GM18498 (cell line): ENCODE data around the gene DCAF5.
"Not testable (repeated sequence)": the region's sequence is repeated elsewhere in the genome, so short reads cannot be mapped to it uniquely, and the experiment has no call there.

Experiments
- ATAC-seq: cut with Tn5 transposase; IDR thresholded peaks from one replicate; pipeline ENCODE4 v1.9.1; 2021; ENCODE audit warnings: mild to moderate bottlenecking, moderate library complexity; ENCODE audit not compliant: unreplicated experiment

The DCAF5 gene

DNA sequence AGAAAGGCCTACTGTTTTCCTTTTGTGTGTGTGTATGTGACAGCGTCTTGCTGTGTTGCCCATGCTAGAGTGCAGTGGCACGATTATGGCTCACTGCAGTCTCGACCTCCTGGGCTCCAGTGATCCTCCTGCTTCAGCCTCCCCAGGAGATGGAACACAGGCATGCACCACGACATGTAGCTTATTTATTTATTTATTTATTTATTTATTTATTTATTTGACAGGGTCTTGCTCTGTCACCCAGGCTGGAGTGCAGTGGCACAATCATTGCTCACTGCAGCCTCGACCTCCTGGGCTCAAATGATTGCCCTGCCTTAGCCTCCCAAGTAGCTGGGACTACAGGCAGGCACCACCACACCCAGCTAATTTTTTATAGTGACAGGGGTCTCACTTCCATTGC, 75.7 kb downstream of the DCAF5 start:
- ATAC-seq, result not testable (repeated sequence)

DNA sequence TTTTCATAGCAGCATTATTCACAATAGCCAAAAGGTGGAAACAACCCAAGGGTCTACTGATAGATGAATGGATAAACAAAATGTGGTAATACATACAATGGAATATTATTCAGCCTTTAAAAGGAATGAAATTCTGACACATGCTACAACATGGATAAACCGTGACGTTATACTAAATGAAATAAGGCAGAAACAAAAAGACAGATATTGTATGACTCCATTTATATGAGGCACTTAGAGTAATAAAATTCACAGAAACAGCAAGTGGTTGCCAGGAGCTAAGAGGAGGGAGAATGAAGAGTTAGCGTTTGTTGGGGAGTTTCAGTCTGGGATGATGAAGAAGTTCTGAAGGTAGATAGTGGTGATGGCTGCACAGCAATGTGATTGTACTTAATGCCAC, 76.6 kb downstream of the DCAF5 start:
- ATAC-seq, result no peak

DNA sequence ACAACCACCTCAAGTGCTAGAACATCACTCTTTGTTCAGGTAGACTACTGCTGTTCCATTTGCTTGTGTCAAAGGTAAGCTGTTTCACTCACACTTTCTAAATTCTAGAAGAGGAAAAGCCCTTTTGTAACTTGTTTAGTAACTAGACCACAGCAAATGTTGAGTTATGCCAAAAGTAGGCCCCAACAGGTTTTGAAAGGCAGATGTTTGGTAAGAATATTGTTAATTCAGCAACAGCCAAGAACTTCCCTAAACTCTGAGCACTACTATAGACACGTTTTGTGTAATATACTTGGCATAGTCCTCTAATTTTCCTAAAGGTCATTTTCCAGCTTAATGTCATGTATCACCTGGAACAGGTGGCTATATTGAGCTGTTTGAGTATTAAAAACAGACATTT, 79.0 kb downstream of the DCAF5 start:
- no peak for ATAC-seq

DNA sequence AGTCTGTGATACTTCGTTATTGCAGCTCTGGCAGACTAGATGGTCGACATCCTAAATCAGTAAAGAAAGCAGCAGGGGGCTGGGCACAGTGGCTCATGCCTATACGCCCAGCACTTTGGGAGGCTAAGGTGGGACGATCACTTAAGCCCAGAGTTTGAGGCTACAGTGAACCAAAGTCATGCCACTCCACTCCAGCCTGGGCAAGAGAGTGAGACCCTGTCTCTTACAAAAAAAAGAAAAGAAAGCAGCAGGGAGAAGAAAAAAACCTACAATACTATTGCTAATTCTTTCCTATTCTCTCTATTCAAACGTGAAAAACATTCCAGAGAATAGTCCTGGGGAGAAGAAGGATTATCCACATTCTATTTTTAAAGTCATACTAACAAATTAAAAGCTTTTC, 79.5 kb downstream of the DCAF5 start:
- no peak for ATAC-seq

DNA sequence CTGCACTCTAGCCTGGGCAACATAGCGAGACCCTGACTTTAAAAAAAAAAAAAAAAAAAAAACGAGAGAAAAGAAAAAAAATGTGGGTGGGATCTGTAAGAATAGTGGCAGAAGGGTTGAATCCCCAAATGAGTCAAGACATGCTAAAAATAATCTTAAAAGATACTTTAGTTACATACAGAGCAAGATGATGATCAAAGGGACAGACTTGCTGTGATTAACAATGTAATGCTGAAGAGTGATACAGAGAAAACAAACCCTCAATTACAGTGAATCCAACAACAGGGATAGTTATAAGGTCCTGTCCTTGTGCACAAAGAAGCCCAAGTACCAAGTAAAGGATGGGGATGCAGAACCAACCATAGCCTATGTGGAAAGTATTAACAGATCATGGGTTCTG, 80.3 kb downstream of the DCAF5 start:
- no peak for ATAC-seq

DNA sequence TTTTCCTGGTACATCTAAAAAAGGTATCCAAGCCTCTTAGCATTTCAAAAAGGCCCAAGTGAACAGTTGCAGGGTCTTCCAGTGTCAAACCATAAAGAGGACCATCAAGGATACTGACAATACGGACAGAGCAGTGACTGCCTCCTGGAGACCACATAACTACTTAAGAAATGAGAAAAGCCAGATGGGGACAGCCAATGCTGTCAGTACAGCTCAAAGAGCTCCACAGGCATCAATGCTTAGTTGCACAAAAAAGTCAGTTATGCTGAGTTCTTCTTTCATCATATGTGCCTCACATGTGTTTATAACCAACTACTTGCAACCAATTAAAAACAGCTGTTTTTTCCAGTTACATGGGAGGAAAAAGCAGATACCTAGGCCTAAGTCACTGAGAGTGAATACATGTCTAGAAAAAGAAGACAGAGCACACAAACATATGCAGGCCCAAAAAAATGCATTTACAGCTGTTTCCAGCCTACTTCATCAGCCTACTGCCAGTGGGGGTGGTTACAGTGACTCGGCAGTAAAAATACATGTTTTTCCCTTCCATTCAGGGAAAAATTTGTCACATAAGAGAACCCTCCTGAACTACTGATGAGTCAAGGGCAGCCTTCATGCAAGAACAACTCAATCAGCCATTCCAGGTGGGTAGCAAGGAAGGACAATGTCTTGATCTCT, 84.0 kb downstream of the DCAF5 start:
- no peak for ATAC-seq

DNA sequence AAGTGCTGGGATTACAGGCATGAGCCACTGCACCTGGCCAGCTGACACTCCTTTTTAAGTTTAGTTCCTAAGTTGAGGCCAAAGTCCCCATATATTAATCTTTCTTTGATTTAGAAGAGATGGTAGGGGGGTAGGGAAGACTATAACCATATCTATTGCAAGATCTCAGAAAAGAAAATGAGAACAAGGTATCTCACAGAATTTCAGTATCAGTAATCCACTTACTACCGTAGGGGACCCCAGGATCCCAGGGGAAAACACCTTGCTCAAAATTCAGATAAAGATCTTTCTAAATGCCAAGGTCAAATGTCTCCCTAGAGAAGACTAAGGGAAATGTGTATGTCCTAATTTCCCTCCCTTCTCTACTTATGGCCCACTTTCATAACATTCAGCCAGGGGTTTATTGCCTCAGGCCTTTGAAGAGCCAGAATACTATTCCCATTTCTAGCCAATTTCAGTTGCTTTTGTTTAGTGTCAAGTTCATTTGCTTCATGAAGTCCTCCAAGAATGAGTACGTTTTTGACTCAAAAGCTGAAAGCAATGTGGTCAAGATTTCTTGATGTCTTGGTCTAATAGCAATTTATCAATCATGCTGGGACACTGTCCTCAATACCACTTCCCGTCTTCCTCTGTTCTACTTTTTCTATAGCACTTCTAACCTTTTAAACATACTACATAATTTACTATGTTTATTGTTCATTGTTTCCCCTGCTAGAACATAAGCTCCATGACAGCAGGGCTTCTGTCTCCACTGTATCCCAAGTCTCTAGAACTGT, 86.3 kb downstream of the DCAF5 start:
- peak; percentile 58 for ATAC-seq

DNA sequence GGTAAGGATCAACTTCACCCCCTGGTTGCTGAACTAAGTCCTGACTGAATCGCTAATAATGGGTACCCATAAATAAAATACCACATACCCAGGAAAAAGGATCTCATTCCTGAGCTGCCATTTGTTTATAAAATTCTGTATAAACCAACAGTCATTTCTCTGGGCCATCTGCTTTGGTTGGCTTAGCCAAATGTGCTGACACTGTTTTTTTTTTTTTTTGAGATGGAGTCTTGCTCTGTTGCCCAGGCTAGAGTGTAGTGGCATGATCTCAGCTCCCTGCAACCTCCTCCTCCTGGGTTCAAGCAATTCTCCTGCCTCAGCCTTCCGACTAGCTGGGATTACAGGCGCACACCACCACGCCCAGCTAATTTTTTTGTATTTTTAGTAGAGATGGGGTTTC, 87.0 kb downstream of the DCAF5 start:
- not testable (repeated sequence) for ATAC-seq

DNA sequence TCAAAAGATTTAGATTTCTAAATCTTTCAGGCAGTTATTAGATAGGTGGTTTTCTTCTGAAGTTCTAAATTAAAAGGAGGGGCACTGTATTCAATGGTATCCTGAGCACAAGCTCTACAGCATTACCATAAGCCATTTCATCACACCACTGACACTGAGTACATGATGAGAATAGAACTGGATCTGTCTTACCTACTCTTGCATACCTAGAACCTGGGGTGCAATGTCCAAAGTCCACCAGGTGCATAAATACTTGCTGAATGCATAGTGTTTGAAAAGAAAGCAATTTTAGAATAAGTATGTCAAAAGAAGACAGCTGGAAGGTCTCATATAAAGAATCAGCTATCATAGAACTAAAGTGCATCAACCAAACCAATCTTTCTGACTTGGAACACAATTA, 88.3 kb downstream of the DCAF5 start:
- no peak for ATAC-seq

DNA sequence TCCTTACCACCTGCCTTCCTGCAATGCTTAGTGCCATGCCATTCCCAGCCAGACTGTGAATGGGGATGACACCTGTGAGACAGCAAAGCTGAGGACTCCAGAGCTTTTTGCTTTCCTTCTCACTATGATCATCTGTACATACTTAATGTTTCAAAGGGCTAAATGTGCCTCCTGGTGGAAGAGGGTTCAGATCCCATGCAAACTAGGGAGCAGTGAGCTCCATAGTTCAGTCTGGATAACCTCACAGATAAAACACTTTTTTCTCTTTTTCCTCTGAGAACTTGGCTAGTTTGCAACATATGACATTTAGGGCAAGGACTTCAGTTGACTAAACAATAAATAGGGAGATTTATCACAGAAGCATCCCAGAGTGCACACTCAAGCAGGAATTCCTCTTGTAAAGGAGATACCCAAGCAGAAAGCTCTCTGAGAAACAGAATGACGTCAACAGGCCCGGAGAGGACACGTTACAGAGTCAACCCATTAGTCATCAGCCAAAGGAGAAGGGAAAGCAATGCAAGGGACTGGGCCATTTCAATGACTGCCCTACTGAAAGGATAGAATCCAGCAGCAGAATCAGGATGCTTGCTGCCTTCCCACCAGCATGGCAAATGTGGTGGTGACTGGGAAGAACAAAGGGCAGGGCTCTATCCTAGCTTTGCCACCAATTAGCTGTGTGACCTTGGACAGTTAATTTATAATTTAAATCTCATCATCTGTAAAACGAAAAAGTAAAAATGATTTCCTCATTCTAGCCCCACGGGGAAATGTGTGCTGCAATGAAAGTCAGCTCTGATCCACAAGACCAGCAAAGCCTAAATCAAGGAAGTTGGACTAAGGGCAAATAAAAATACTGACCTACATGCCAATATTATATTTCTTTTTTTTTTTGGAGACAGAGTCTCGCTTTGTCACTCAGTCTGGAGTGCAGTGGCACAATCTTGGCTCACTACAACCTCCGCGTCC, 93.0 kb downstream of the DCAF5 start:
- no peak for ATAC-seq

DNA sequence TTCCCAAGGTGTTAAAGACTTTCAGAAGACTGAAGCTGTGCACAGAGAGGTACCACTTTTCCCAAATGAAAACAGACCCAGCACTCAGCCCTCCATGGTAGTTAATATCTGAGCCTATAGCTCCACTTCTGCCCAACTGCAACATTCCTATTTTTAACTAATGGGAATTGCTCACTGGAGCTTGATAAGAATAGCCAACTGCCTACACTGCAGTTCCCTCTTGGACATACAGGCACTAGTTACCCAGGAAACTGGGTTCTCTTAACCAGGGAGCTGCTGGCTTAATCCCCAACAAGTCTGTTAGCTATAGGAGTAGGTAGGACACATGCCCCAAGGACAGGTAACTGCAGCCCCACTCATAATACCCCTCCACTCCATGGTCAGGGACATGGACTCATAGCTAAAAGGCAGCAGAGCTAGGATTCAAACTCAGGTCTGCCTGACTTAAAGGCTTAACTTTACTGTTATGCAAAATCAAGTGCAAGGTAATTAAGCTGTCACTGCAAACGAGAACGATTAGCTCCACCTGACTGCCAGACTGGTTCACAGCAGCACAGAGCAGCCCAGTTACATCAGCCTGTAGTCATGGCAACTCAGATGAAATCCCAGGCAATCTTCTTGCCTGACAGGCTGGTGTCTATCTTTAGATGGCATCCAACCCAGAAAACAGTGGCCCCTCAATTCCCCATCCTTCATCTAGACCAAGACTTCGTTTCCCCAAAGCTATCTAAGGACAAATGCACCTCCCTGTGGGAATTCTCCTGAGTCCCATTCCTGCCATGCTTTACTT, 96.7 kb downstream of the DCAF5 start:
- ATAC-seq, result no peak

DNA sequence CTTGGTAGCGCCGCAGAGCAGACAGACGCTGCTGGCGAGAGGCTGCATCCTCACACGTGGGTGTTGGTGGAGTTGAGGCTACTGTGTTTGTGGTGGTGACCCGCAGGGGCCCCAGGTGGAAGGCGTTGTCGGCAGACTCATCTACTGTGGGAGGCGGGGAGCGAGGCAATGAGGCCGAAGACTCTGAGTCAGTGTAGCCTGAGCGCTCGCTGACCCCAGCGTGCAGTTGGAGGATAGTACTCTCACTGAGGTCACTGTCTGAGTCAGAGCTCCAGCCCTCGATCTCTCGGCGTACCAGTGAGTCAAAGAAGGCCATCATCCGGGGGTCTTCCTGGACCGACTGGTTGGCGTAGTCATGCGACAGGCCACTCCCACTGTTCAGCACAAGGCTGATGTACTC, 97.8 kb downstream of the DCAF5 start:
- ATAC-seq, result no peak

DNA sequence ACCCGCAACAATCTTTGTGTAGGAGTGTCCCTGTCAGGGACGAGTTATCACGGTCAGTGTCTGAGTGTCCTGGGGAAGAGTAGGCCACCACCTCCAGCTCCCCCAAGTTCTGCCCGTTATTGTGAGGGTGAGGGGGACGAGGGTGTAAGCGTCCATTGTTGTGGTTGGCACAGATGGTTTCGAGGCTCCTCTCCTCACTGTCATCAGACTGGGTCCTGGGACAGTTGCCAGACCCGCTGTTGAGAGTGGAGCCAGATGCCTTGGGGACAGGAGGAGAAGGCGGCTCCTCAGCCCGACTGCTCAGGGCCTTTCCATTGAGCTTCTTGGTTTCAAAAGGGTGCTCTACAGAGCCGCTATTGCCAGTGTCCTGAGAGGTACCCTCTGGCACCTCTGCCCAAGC, 98.9 kb downstream of the DCAF5 start:
- no peak for ATAC-seq

DNA sequence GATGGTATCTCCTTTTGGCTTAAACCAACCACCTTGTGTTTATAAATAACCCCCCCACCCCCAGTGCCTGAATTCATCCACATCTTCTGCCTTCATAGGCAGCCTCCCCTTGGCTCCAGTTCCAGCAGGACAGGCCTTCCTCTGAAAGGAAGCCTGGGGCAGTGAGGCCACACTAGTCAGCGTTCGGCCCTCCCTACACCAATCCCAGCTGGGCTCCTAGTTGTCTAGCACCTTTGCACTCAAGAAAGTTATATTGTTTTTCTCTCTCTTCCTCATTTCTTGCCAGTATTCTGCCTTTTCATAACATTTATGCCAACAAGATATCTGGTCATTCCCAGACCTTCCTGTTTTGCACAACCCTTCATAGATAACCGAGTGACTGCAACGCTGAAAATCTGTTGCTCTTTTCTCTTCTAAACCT, 100.7 kb downstream of the DCAF5 start:
- ATAC-seq, result no peak

DNA sequence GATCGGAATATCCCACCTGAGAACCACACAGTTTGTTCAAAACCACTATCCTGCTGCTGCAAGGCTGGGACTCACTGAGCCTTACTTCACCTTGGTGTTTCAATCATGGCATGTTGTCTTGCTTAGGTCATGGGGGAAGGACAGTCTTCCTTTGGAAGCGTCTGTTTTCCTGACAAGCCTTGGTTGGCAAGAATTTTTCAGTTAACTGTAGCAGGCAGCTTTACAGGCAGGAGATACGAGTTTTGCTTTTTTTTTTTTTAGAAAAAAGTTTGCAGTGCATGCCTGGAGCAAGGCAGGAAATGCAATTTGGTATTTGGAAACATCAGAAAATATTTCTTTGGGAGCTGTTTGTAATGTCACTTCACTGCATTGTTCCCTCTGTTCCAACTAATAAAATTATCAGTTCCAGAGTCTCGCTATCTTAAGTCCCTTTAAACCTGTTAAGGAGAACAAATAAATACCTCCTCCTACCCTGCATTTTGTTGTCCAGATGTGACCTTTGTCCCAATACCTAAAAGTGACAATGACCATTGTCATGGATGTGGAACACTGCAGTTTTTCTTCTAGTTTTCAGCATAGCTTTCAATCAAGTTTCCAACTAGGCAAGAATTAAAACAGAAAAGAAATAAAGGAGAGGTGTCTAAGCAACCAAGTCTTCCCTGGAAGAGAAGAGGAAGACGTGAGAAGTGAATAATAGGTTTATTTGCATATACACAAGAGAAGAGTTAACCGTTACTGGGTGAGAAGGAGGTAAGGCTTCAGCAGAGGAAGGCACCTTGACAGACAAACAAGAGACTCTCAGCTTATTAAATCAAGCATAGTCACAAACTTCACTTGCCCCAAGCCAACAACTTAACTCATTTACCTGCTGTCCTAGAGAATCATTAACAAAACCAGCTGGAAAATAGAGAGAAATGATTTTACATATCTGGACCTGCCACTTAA, 102.4 kb downstream of the DCAF5 start:
- ATAC-seq, result no peak

DNA sequence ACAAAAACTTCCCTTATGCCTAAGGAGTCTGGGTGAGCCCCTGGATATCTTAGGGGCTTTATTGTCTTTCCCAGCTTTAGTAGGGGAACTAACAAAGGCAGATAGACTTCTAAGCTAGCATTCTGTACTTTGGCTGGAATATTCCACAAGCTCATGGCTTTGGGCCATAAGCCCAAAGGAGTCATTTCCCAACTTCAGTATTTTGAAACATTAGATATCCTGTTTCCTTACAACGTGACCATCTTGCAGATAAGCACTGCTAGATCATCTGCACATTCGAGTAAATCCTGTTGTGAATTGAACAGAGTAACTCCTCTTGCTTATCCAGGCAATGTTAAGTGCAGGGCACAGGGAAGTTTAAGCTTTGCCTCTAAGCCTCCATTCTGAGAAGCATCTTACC, 103.2 kb downstream of the DCAF5 start:
- no peak for ATAC-seq

DNA sequence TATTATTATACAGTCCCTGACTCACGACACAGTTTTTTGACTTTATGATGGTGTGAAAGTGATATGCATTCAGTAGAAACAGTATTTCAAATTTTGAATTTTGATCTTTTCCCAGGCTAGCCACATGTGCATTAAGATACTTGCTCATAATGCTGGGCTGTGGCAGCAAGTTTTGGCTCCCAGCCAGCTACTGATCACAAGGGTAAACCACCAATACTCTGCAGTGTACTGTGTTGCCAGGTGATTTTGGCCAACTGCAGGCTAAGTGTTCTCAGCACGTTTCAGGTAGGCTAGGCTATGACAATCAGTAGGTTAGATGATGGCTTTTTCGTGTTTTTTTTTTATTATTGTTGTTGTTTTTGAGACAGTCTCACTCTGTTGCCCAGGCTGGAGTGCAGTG, 104.5 kb downstream of the DCAF5 start:
- ATAC-seq, result no peak

DNA sequence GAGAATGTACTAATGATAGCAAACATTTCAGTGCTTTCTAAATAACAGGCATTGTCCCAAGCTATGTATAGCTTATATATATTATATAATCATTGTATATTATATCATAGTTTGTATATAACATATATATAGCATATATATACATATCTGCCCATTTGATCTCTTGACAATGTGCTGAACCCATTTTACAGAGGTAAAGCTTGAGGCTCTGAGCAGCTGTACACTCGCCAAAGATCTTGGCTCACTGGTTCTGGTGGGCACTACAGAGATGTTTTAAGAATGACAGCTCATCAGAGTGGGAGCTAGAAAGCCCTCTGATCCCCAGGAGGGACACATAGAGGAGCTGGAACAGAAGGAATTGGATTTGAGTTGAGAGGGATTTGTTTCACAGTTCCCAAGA, 105.7 kb downstream of the DCAF5 start:
- ATAC-seq, result no peak

DNA sequence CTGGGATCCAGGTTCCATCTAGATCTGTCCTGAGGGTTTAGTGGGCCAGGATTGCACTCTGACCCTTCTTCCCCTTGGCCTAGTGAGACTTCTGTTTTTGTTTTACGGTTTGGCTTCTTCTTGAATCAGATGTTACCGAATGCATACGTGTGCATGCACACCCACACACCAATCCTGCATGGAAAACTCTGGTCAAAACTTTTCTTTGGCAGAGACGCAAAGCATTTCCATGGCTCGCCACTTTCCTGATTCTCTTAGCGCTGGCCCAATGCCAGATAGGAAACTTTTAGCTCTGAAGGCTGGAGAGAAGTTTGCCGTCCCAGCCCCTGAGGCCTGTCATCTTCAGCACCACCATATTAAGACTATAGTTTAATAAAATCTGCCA, 106.5 kb downstream of the DCAF5 start:
- no peak for ATAC-seq
